ENCODE data around the gene ABCA13. TPM values are rescaled to one million over a fixed set of nuclear protein-coding genes. Genes with fewer than 3 reads are reported as not detected.

Gene ABCA13, protein sequence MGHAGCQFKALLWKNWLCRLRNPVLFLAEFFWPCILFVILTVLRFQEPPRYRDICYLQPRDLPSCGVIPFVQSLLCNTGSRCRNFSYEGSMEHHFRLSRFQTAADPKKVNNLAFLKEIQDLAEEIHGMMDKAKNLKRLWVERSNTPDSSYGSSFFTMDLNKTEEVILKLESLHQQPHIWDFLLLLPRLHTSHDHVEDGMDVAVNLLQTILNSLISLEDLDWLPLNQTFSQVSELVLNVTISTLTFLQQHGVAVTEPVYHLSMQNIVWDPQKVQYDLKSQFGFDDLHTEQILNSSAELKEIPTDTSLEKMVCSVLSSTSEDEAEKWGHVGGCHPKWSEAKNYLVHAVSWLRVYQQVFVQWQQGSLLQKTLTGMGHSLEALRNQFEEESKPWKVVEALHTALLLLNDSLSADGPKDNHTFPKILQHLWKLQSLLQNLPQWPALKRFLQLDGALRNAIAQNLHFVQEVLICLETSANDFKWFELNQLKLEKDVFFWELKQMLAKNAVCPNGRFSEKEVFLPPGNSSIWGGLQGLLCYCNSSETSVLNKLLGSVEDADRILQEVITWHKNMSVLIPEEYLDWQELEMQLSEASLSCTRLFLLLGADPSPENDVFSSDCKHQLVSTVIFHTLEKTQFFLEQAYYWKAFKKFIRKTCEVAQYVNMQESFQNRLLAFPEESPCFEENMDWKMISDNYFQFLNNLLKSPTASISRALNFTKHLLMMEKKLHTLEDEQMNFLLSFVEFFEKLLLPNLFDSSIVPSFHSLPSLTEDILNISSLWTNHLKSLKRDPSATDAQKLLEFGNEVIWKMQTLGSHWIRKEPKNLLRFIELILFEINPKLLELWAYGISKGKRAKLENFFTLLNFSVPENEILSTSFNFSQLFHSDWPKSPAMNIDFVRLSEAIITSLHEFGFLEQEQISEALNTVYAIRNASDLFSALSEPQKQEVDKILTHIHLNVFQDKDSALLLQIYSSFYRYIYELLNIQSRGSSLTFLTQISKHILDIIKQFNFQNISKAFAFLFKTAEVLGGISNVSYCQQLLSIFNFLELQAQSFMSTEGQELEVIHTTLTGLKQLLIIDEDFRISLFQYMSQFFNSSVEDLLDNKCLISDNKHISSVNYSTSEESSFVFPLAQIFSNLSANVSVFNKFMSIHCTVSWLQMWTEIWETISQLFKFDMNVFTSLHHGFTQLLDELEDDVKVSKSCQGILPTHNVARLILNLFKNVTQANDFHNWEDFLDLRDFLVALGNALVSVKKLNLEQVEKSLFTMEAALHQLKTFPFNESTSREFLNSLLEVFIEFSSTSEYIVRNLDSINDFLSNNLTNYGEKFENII (N-terminal part only)
- total RNA-seq (2021; fragmentation: NEBNext Ultra II Directional; extraction: Animal tissue kit (Norgen Biotek cat#: 25700)), result under 1 TPM in 5 of 6 experiments, not detected in 1; 0.02 to 0.08 (median 0.05) TPM
- long read RNA-seq, result 0 reads

DNA sequence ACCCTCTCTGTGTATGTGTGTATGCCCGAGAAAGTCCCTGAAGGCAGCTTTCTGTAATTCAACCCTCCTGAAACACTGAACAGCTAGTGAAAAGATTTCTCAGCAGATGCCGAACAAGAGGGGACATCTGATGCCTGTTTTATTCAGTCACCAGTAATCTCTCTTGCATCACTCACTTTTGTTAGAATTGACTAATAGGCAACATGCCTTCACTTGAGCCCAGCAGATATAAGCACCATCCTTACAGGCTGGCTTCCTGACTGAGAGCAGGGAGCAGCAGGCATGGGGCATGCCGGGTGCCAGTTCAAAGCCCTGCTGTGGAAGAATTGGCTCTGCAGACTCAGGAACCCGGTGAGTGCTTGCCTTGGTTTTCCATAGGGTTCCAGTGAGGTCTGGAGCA, at the start of gene ABCA13:
Gene ABCA13 (plus strand): TSS at position 257 of the 400 bp plus-strand sequence. CDS start 26 bp downstream, at position 283.
- H3K4me1 Mint-ChIP-seq (ENCODE audit: low read depth), result peaks cover 31% of the 10 kb centered on the region
- peaks cover 1% of the 10 kb centered on the region; the same call in 1 of the 2 replicates for H3K27me3 Mint-ChIP-seq (ENCODE audit: insufficient read depth)
- TF ChIP-seq, protein P1, sequence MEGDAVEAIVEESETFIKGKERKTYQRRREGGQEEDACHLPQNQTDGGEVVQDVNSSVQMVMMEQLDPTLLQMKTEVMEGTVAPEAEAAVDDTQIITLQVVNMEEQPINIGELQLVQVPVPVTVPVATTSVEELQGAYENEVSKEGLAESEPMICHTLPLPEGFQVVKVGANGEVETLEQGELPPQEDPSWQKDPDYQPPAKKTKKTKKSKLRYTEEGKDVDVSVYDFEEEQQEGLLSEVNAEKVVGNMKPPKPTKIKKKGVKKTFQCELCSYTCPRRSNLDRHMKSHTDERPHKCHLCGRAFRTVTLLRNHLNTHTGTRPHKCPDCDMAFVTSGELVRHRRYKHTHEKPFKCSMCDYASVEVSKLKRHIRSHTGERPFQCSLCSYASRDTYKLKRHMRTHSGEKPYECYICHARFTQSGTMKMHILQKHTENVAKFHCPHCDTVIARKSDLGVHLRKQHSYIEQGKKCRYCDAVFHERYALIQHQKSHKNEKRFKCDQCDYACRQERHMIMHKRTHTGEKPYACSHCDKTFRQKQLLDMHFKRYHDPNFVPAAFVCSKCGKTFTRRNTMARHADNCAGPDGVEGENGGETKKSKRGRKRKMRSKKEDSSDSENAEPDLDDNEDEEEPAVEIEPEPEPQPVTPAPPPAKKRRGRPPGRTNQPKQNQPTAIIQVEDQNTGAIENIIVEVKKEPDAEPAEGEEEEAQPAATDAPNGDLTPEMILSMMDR (IDR thresholded peaks at IDR 0.05), result no peak
- no peaks in the 10 kb centered on the region for H3K9me3 Mint-ChIP-seq
- H3K27ac Mint-ChIP-seq, result no peak within 1 kb of the TSS
- no peak for DNase-seq
- no peaks in the 10 kb centered on the region for H3K36me3 Mint-ChIP-seq (ENCODE audit: low read depth)
- H3K4me3 Mint-ChIP-seq, result no peak within 1 kb of the TSS

DNA sequence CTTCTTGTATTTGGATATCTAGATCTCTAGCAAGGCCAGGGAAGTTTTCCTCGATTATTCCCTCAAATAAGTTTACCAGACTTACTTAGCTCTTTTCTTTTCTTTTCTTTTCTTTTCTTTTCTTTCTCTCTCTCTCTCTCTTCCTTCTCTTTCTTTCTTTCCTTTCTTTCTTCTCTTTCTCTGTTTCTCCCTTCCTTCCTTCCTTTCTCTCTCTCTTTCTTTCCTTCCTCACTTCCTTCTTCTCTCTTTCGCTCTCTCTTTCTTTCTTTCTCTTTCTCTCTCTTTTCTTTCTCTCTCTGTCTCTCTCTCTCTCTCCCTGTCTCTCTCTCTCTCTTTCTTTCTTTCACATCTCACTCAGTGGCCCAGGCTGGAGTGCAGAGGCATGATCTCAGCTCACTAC, 45.2 kb upstream of the ABCA13 start:
- TF ChIP-seq, protein P1 (IDR thresholded peaks at IDR 0.05), result no peak
- Mint-ChIP-seq H3K4me1 (ENCODE audit: low read depth) (peaks cover 16% of the 10 kb centered on the region), H3K27ac (no peak overlapping the region), H3K27me3 (ENCODE audit: insufficient read depth) (peaks cover 2% of the 10 kb centered on the region; the same call in 1 of the 2 replicates), H3K4me3 (no peak overlapping the region), H3K9me3 (no peaks in the 10 kb centered on the region), H3K36me3 (ENCODE audit: low read depth) (no peaks in the 10 kb centered on the region)
- no peak for DNase-seq

DNA sequence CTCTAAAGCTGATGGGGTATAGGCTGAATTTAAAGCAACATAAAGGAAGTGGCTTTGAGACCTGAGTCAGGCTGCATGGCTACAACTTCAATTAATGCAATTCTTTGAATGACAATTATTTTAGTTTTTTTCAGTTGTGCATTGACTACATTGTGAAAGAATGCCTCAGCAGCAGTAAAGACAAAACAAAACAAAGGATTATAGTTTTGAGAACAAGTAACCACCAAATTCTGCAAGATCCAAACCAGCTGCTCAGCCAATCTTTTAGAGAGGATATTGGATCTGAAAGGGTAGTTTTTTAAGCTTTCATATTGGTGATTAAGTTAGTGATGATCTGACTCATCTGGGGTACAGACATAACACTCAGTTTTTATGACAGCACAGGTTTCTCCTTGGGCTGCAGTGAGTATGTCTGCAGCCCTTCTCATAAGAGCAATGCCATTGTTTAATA, 40.6 kb upstream of the ABCA13 start:
- peak; percentile 73 for DNase-seq
- H3K4me3 Mint-ChIP-seq, result peak overlapping the region; percentile 18
- H3K27me3 Mint-ChIP-seq (ENCODE audit: insufficient read depth), result peaks cover 2% of the 10 kb centered on the region; the same call in 1 of the 2 replicates
- TF ChIP-seq, protein P1 (IDR thresholded peaks at IDR 0.05), result no peak
- H3K9me3 Mint-ChIP-seq, result no peaks in the 10 kb centered on the region
- peak overlapping the region; percentile 60 for H3K27ac Mint-ChIP-seq
- H3K36me3 Mint-ChIP-seq (ENCODE audit: low read depth), result no peaks in the 10 kb centered on the region
- peaks cover 24% of the 10 kb centered on the region for H3K4me1 Mint-ChIP-seq (ENCODE audit: low read depth)

DNA sequence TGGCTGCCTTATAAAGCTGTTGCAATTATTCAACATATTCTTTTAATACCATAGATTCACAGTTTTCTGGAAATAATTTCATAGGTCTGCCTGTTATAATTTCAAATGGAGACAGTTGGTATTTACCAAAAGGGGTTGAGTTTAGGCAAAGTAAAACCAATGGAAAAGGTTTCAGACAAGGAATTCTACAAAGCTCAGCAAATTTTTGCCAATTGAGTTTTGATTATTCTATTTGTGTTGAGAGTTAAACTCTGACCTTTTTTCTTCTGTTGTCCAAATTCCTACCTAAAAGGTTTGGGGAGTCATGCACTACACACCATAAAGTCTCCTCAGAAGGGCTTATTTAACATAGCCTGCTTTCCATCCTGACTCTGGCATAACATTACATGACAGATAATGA, 38.5 kb upstream of the ABCA13 start:
- Mint-ChIP-seq H3K36me3 (ENCODE audit: low read depth) (no peaks in the 10 kb centered on the region), H3K27ac (no peak overlapping the region), H3K9me3 (no peaks in the 10 kb centered on the region), H3K27me3 (ENCODE audit: insufficient read depth) (peaks cover 2% of the 10 kb centered on the region; the same call in 1 of the 2 replicates), H3K4me3 (no peak overlapping the region), H3K4me1 (ENCODE audit: low read depth) (peaks cover 24% of the 10 kb centered on the region)
- no peak for DNase-seq
- TF ChIP-seq, protein P1 (IDR thresholded peaks at IDR 0.05), result no peak
